ENCODE results near the gene SMARCA2.

Gene SMARCA2

DNA sequence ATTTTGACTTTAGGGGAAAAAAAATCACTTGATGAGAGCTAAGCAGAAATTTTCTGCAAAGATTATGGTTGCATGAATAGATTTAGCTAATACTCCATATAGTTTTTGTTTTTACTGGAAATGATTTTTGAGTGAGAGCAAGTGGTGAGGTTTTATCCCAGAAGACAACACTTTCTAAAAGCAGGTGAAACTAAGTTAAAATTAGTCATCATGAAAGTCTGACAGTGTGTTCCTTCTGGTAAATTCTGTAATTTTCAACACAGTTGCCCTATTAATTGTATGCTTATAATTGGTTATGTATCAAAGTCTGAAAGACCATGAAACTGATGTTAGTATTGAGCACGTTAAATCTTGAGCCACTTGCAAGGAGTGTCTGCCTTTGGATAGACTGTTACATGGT lies 91.5 kb downstream of the SMARCA2 start:
- no peak overlapping the region for H3K4me3 ChIP-seq (ENCODE audit: low read depth, low read length)
- no peak for DNase-seq (ENCODE audit: low read depth)
- no peak for TF ChIP-seq CTCF (conservative IDR thresholded peaks at IDR 0.05; ENCODE audit: low read depth, low read length)

DNA sequence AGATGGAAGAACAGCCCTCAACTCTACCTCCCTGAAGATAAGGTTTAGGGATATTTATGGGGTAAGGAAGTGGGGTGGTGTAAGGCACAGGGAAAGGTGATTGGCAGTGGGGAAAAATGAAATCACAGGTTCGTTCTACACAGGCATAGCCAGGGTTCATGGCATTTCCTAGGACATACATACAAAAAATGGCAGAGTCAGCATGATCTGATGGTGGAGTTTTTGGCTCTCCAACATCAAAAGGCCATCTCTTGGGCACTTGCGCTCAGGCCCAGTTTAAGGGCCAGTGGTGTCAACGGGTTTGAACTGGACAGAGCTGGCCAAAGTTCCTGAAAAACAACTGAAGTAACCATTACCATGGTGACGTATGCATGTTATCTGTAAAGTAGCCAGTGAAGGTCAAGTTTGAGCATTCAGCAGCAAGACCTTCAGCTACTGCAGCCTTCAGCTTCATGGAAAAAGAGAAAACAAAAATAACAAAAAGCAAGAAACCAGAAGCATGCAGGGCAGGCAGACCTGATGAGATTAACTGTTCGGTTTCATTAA lies 92.8 kb downstream of the SMARCA2 start:
- DNase-seq (ENCODE audit: low read depth) = peak; percentile 54
- no peak for TF ChIP-seq CTCF (conservative IDR thresholded peaks at IDR 0.05; ENCODE audit: low read depth, low read length)

GRCh38 chr9:2109069-2109650 lies 94.0 kb downstream of the SMARCA2 start:
- H3K4me3 ChIP-seq (ENCODE audit: low read depth, low read length) = no peak overlapping the region
- no peak for TF ChIP-seq CTCF (conservative IDR thresholded peaks at IDR 0.05; ENCODE audit: low read depth, low read length)
- DNase-seq (ENCODE audit: low read depth) = peak; percentile 47

More for the DNA sequence above, 92.8 kb downstream of the SMARCA2 start:
- H3K4me3 ChIP-seq (ENCODE audit: low read depth, low read length) = no peak overlapping the region

DNA sequence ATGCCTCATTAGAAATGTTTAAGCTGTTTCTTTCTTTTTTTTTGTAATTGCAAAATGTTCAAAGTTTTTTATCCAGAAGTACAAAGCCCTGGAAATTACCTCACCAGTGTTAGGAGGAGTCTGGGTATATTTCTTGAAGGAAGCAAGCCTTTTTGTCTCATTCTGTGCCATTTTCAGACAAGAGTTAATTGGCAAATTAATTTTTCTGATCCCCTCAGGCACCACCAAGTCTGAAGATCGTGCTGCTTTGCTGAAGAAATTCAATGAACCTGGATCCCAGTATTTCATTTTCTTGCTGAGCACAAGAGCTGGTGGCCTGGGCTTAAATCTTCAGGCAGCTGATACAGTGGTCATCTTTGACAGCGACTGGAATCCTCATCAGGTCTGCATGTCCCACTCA lies 94.9 kb downstream of the SMARCA2 start:
- no peak overlapping the region for H3K4me3 ChIP-seq (ENCODE audit: low read depth, low read length)
- TF ChIP-seq CTCF (conservative IDR thresholded peaks at IDR 0.05; ENCODE audit: low read depth, low read length) = no peak
- no peak for DNase-seq (ENCODE audit: low read depth)

GRCh38 chr9:2116073-2116472 lies 100.9 kb downstream of the SMARCA2 start:
- TF ChIP-seq CTCF (conservative IDR thresholded peaks at IDR 0.05; ENCODE audit: low read depth, low read length) = peak; percentile 73
- DNase-seq (ENCODE audit: low read depth) = peak; percentile 38
- no peak overlapping the region for H3K4me3 ChIP-seq (ENCODE audit: low read depth, low read length)

DNA sequence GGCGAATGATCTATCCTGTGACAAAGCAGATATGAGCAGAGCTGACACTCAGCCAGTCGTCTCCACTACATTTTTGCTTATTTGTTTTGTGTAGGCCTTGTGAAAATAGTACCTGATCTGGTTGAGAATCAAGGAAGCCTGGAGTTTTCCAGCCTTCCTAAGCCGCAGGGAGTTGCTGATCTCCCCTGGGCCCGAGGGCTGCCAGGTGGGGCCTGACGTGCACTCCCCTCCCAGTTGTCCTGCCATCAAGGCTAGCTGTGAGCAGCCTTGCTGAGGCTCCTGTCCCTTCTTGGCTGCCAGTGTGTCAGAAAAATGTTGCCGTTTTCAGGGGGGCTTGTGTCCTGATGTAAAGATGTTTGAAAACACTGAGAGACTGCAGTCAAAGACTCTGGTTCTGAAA lies 102.4 kb downstream of the SMARCA2 start:
- H3K4me3 ChIP-seq (ENCODE audit: low read depth, low read length) = no peak overlapping the region
- no peak for TF ChIP-seq CTCF (conservative IDR thresholded peaks at IDR 0.05; ENCODE audit: low read depth, low read length)

DNA sequence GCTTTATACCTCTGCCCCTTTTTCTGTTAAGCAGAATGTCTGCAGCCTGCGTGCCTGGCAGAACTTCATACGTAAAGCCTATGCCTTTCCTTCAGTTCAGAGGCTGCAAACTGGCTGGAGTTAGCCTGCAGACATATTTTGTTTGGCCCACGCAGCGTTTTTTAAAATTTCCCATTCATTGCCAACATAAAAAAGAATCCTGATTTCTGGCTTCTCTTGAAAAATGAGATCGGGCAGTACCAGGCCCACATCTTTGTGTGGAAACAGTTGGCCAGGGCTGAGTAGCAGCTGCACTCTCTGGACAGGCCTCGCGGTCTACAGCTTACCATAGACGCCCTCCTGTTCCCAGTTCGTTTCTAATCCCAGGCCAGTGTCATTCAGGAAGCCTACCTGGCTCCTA lies 104.4 kb downstream of the SMARCA2 start:
- DNase-seq (ENCODE audit: low read depth) = no peak
- TF ChIP-seq CTCF (conservative IDR thresholded peaks at IDR 0.05; ENCODE audit: low read depth, low read length) = no peak
- no peak overlapping the region for H3K4me3 ChIP-seq (ENCODE audit: low read depth, low read length)

More for the DNA sequence above, 102.4 kb downstream of the SMARCA2 start:
- DNase-seq (ENCODE audit: low read depth) = no peak
